ENCODE measurements around the gene TBC1D22B. TPM values are rescaled to one million over a fixed set of nuclear protein-coding genes. Genes with fewer than 3 reads are reported as not detected.

The TBC1D22B gene
- total and polyA plus RNA-seq, 2 of the 13 experiments (the other 11 are each of a cell fraction or from before 2014, with no cell fraction given), result 9.7 to 12.9 TPM

DNA sequence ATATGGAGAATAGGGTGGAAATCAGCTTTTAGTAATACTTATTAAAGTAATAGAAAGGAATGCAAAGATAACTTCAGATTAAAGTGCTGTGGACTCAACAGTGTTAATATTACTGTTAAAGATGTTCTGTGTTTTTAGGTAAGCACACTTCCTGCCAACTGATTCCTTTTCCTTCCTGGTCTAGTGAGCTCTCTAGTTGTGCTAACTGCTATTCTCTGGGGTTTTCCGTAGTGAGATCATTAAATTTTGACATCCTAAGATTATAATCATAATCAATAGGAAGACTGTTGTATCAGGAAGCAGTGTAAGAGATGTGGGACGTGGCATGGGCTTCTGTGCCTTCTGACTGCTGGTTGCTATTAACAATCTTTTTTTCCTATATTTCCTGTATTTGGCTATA, 1.6 kb downstream of the TBC1D22B start:
- POLR2A ChIA-PET, result interaction anchor here (2.1 to 2.7 kb wide), 2 partner anchors 13 to 19 kb away, joined by 8 to 54 read pairs; no protein-coding TSS in a partner anchor
- no TSS peak for BruUV-seq (replicated peaks)
- FAIRE-seq, result no peak
- ATAC-seq, result no peak
- WGBS (ENCODE audit: low lambda C conversion rate), result 77% methylated on average over 2 of the region's 2 CpGs
- peaks cover 48% of the 10 kb centered on the region for H3K79me2 ChIP-seq (ENCODE audit: insufficient read depth, low read length)
- TF ChIP-seq SMYD3 (CRISPR knock-in tag; IDR thresholded peaks at IDR 0.05), result no peak
- no peak for TF ChIP-seq NCOR1 (IDR thresholded peaks at IDR 0.05; ENCODE audit: borderline replicate concordance, low read length)
- TF ChIP-seq CBFB (CRISPR knock-in tag; IDR thresholded peaks at IDR 0.05), result no peak
- no peak for TF ChIP-seq SCMH1 (CRISPR knock-in tag; IDR thresholded peaks at IDR 0.05; ENCODE audit: borderline replicate concordance)
- TF ChIP-seq KLF12 (CRISPR knock-in tag; IDR thresholded peaks at IDR 0.05; ENCODE audit: borderline replicate concordance), result no peak
- no peak for TF ChIP-seq ZSCAN9 (CRISPR knock-in tag; IDR thresholded peaks at IDR 0.05; ENCODE audit: borderline replicate concordance)
- TF ChIP-seq ZNF670 (CRISPR knock-in tag; IDR thresholded peaks at IDR 0.05; ENCODE audit: borderline replicate concordance), result no peak
- no peak for TF ChIP-seq ZNF768 (CRISPR knock-in tag; IDR thresholded peaks at IDR 0.05)
- no peak for TF ChIP-seq CENPT (CRISPR knock-in tag; IDR thresholded peaks at IDR 0.05; ENCODE audit: low read depth)
- TF ChIP-seq KAT2B (IDR thresholded peaks at IDR 0.05; ENCODE audit: borderline replicate concordance, low read depth, low read length), result no peak
- H3K4me3 ChIP-seq (replicated peaks in 1 of 3; ENCODE audit: insufficient read depth in 1 of 3, low read depth in 2 of 3, low read length in 3 of 3), result peak overlapping the region; percentile 29 to 97 (median 94); a peak in 3 of 6 replicates
- no peak for DNase-seq (ENCODE audit: low spot score)
- H3K36me3 ChIP-seq (replicated peaks in 1 of 2; ENCODE audit: control insufficient read depth in 1 of 2, insufficient read depth in 2 of 2, low read length in 2 of 2), result no peaks in the 10 kb centered on the region
- intact Hi-C loops (cut with micrococcal nuclease; ENCODE audit: unreplicated experiment) (loop anchor here (2.0 kb wide), 1 partner anchor 56 kb away; no protein-coding TSS in a partner anchor), in situ Hi-C loops (cut with HindIII; ENCODE audit: extremely low pct_ligation_motif_present, low pct_unique_long_range_greater_than_20kb) (no loop called here)
- H3K9me3 ChIP-seq (ENCODE audit: low read length), result no peaks in the 10 kb centered on the region
- CTCF ChIA-PET (ENCODE audit: low intra/inter-chr PET ratio, low total read pairs), result no interaction called here
- no peak overlapping the region for H3K27ac ChIP-seq (ENCODE audit: extremely low read length, insufficient read depth, low read length)
- H3K27me3 ChIP-seq (ENCODE audit: control insufficient read depth in 1 of 2, insufficient read depth in 2 of 2, low read length in 2 of 2), result no peaks in the 10 kb centered on the region; a peak in 1 of 5 replicates
- peaks cover 4% of the 10 kb centered on the region; the same call in 1 of the 2 replicates for H4K20me1 ChIP-seq (ENCODE audit: insufficient read depth, low read length)
- peak overlapping the region; percentile 87; the same call in 1 of the 2 replicates for H3K9ac ChIP-seq (ENCODE audit: insufficient read depth, low read depth, low read length)
- H3K4me2 ChIP-seq (ENCODE audit: low read depth, low read length), result peak overlapping the region; percentile 94
- H3K4me1 ChIP-seq (ENCODE audit: insufficient read depth, low read length), result peaks cover 59% of the 10 kb centered on the region
- H2AFZ ChIP-seq (ENCODE audit: low read length), result no peak overlapping the region

DNA sequence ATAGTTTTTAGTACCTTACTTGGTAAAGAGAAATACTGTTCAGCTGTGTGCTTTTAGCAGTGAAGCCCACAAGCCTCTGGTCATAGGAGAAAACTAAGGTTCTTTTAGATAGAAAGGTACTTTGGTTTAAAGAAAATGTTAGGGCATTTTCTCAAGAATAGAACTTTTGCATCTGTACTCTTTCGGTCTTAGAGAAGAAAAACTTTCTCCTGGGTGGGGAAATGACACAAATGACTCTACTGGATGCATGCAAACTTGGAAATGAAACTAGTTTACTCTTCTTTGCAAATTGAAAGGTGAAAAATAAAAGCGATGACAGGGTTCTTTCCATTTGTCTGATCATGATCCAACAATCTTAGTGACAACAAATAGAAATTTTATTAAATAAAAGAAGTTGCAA, 2.5 kb downstream of the TBC1D22B start:
- peaks cover 54% of the 10 kb centered on the region for H3K4me1 ChIP-seq (ENCODE audit: insufficient read depth, low read length)
- in situ Hi-C loops (cut with HindIII; ENCODE audit: extremely low pct_ligation_motif_present, low pct_unique_long_range_greater_than_20kb), result no loop called here
- no peaks in the 10 kb centered on the region; a peak in 1 of 5 replicates for H3K27me3 ChIP-seq (ENCODE audit: control insufficient read depth in 1 of 2, insufficient read depth in 2 of 2, low read length in 2 of 2)
- no peak for FAIRE-seq
- no peaks in the 10 kb centered on the region for H3K9me3 ChIP-seq (ENCODE audit: low read length)
- H3K79me2 ChIP-seq (ENCODE audit: insufficient read depth, low read length), result peaks cover 52% of the 10 kb centered on the region
- no peak overlapping the region for H3K27ac ChIP-seq (ENCODE audit: extremely low read length, insufficient read depth, low read length)
- H3K9ac ChIP-seq (ENCODE audit: insufficient read depth, low read depth, low read length), result no peak overlapping the region
- H2AFZ ChIP-seq (ENCODE audit: low read length), result no peak overlapping the region
- no TSS peak for BruUV-seq (replicated peaks)
- 92% methylated on average over 2 of the region's 2 CpGs for WGBS (ENCODE audit: low lambda C conversion rate)
- DNase-seq (ENCODE audit: low spot score), result no peak
- POLR2A ChIA-PET, result no interaction called here
- no peaks in the 10 kb centered on the region for H3K36me3 ChIP-seq (replicated peaks in 1 of 2; ENCODE audit: control insufficient read depth in 1 of 2, insufficient read depth in 2 of 2, low read length in 2 of 2)
- intact Hi-C loops (cut with micrococcal nuclease; ENCODE audit: unreplicated experiment), result no loop called here
- H4K20me1 ChIP-seq (ENCODE audit: insufficient read depth, low read length), result peaks cover 4% of the 10 kb centered on the region; the same call in 1 of the 2 replicates
- ATAC-seq, result no peak
- H3K4me2 ChIP-seq (ENCODE audit: low read depth, low read length), result no peak overlapping the region
- CTCF ChIA-PET (ENCODE audit: low intra/inter-chr PET ratio, low total read pairs), result no interaction called here
- no peak overlapping the region for H3K4me3 ChIP-seq (replicated peaks in 1 of 3; ENCODE audit: insufficient read depth in 1 of 3, low read depth in 2 of 3, low read length in 3 of 3)
- TF ChIP-seq ZNF646 (CRISPR knock-in tag; IDR thresholded peaks at IDR 0.05) (no peak), JARID2 (CRISPR knock-in tag; IDR thresholded peaks at IDR 0.05; ENCODE audit: insufficient replicate concordance) (no peak), ZNF468 (CRISPR knock-in tag; IDR thresholded peaks at IDR 0.05) (no peak), FOXO1 (CRISPR knock-in tag; IDR thresholded peaks at IDR 0.05) (no peak)

Measured in HepG2 (cell line).